Measurements from ENCODE around the gene LDB2.

Gene LDB2

GRCh38 chr4:16674082-16674481, 224.4 kb downstream of the LDB2 start:
- no peak for TF ChIP-seq CTCF (IDR thresholded peaks at IDR 0.05; ENCODE audit: low read length)
- no peak for TF ChIP-seq EZH2 (IDR thresholded peaks at IDR 0.05; ENCODE audit: borderline replicate concordance, low read length)
- no peaks in the 10 kb centered on the region for H3K36me3 ChIP-seq (ENCODE audit: insufficient read depth, low read length)
- H3K79me2 ChIP-seq (ENCODE audit: insufficient read depth, low read length), result no peaks in the 10 kb centered on the region
- H3K27ac ChIP-seq (ENCODE audit: low read depth, low read length, poor library complexity, severe bottlenecking), result no peak overlapping the region
- no peaks in the 10 kb centered on the region for H3K4me1 ChIP-seq (ENCODE audit: insufficient read depth, low read length, severe bottlenecking)
- no peak overlapping the region for H2AFZ ChIP-seq (ENCODE audit: low read length)
- no peaks in the 10 kb centered on the region for H3F3A ChIP-seq (ENCODE audit: insufficient read depth, low read length)
- H3K4me3 ChIP-seq (ENCODE audit: low read depth, low read length, poor library complexity, severe bottlenecking), result no peak overlapping the region
- no peak overlapping the region for H3K4me2 ChIP-seq (ENCODE audit: low read length)
- no peaks in the 10 kb centered on the region for H4K20me1 ChIP-seq (ENCODE audit: insufficient read depth, low read length)
- H3K9me2 ChIP-seq (ENCODE audit: low read depth, low read length), result no peaks in the 10 kb centered on the region
- no peaks in the 10 kb centered on the region for H3K9me3 ChIP-seq (ENCODE audit: low read length)
- H3K27me3 ChIP-seq (ENCODE audit: insufficient read depth, low read length), result no peaks in the 10 kb centered on the region
- no peak overlapping the region for H3K9ac ChIP-seq (ENCODE audit: low read length)

- no peak for TF ChIP-seq EZH2 (IDR thresholded peaks at IDR 0.05; ENCODE audit: borderline replicate concordance, low read length)
- Histone ChIP-seq H3K4me2 (ENCODE audit: low read length) (no peak overlapping the region), H3K27me3 (ENCODE audit: insufficient read depth, low read length) (no peaks in the 10 kb centered on the region), H3K36me3 (ENCODE audit: insufficient read depth, low read length) (no peaks in the 10 kb centered on the region), H2AFZ (ENCODE audit: low read length) (no peak overlapping the region), H3K4me3 (ENCODE audit: low read depth, low read length, poor library complexity, severe bottlenecking) (no peak overlapping the region), H3K27ac (ENCODE audit: low read depth, low read length, poor library complexity, severe bottlenecking) (no peak overlapping the region), H3K79me2 (ENCODE audit: insufficient read depth, low read length) (no peaks in the 10 kb centered on the region), H4K20me1 (ENCODE audit: insufficient read depth, low read length) (no peaks in the 10 kb centered on the region), H3K9me2 (ENCODE audit: low read depth, low read length) (no peaks in the 10 kb centered on the region), H3K4me1 (ENCODE audit: insufficient read depth, low read length, severe bottlenecking) (no peaks in the 10 kb centered on the region), H3F3A (ENCODE audit: insufficient read depth, low read length) (no peaks in the 10 kb centered on the region), H3K9ac (ENCODE audit: low read length) (no peak overlapping the region), H3K9me3 (ENCODE audit: low read length) (no peaks in the 10 kb centered on the region)
These were observed 226.0 kb downstream of the LDB2 start for GRCh38 chr4:16672421-16672820.

DNA sequence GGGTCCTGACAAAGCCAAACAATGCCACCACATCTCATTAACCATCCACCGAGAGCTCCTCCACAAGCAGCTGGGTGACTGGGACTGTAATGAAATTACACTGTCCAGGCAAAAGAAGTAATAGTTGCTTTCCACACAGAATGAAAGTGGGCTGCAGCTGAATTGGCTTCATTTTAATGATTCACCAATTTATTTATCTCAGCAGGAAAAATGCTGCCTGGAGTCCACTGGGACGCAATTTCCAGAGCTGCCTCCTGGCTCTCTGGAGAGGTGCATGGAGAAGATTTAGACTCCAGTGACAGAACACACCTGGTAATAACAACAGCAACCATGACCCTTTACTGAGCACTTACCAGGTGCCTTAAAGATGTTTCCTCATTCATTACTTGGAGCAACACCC, 226.7 kb downstream of the LDB2 start:
- Histone ChIP-seq H3K4me1 (ENCODE audit: insufficient read depth, low read length, severe bottlenecking) (no peaks in the 10 kb centered on the region), H4K20me1 (ENCODE audit: insufficient read depth, low read length) (no peaks in the 10 kb centered on the region)

More for the DNA sequence above, 226.7 kb downstream of the LDB2 start:
- Histone ChIP-seq H3K27ac (ENCODE audit: low read depth, low read length, poor library complexity, severe bottlenecking) (no peak overlapping the region), H3K4me3 (ENCODE audit: low read depth, low read length, poor library complexity, severe bottlenecking) (no peak overlapping the region), H3K4me2 (ENCODE audit: low read length) (no peak overlapping the region), H3K79me2 (ENCODE audit: insufficient read depth, low read length) (no peaks in the 10 kb centered on the region), H3K9me2 (ENCODE audit: low read depth, low read length) (no peaks in the 10 kb centered on the region), H3K36me3 (ENCODE audit: insufficient read depth, low read length) (no peaks in the 10 kb centered on the region), H3K9me3 (ENCODE audit: low read length) (no peaks in the 10 kb centered on the region), H3K27me3 (ENCODE audit: insufficient read depth, low read length) (no peaks in the 10 kb centered on the region), H3K9ac (ENCODE audit: low read length) (no peak overlapping the region), H2AFZ (ENCODE audit: low read length) (no peak overlapping the region), H3F3A (ENCODE audit: insufficient read depth, low read length) (no peaks in the 10 kb centered on the region)
- TF ChIP-seq CTCF (IDR thresholded peaks at IDR 0.05; ENCODE audit: low read length), result no peak
- TF ChIP-seq EZH2 (IDR thresholded peaks at IDR 0.05; ENCODE audit: borderline replicate concordance, low read length), result no peak

Measured in OCI-LY1 (cell line).